T-helper 1 cell treated with Interleukin-12 subunit alpha and Interleukin-12 subunit beta and Interleukin-4 antibody, amounts not matched to agents 30 ng/mL and 1 ng/mL, for 36 hours (primary cell): ENCODE data around the gene CHN1. TPM values are rescaled to one million over a fixed set of nuclear protein-coding genes. Genes with fewer than 3 reads are reported as not detected.

Experiments
- total RNA-seq: library from RNA; stranded (reverse); gene quantifications from 2 replicates; pipeline ENCODE4 v1.2.3, GENCODE V29; 2022

The CHN1 gene
- total RNA-seq, 1 donor from 2014 or later: 1.8 TPM

Other genes with a start within 250 kb of the CHN1 start
- gene CHRNA1, start 240.9 kb downstream of the CHN1 start, total RNA-seq: not detected in 2 replicates
- gene ATF2, start 162.8 kb upstream of the CHN1 start, total RNA-seq: 62.4 and 65.0 TPM in 2 replicates
- gene ATP5MC3, start 176.3 kb upstream of the CHN1 start, total RNA-seq: 208 and 218 TPM in 2 replicates